ENCODE results near the gene PSMA8.
A peak's percentile ranks its signal among the peaks of the same experiment; 100 is the strongest.
"Not testable (repeated sequence)": the region's sequence is repeated elsewhere in the genome, so short reads cannot be mapped to it uniquely, and the experiment has no call there.

The PSMA8 gene

DNA sequence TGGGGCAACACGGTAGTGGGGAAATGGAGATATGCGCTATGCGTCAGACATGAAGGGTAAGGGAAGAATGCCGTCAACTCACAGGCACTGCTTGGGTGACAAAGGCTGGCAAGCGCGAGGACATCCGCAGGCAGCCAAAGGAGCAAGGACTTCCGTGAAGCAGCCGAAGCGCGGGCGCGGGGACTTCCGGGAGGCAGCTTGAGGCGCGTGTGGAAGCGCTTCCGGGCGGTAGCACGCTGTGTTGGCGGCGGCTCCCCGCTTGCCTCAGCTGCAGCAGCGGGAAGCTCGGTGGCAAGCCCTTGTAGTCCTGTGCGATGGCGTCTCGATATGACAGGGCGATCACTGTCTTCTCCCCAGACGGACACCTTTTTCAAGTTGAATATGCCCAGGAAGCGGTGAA, at the start of gene PSMA8:
PSMA8 (plus strand) TSS at position 218 of the 400 bp plus-strand sequence; CDS start at position 315, 97 bp downstream.
- peak; percentile 30 for DNase-seq (ENCODE audit: low read depth)

DNA sequence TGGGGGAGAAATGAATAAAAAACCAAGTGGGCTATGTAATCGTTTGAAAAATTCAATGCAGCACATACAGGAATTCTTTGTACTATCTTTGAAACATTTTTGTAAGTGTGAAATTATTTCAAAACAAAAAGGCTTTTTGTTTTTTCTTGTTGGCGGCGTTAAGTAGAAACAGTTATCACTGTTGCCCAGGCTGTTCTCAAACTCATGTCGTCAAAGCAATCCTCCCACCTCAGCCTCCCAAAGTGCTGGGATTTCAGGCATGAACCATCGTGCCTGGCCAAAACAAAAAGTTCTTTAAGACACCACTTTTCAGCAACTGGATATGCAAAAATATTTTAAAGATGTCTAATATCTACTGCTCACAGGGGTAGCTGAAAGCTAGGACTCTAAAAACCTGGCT, 48.6 kb upstream of the PSMA8 start:
- no peak for DNase-seq (ENCODE audit: low read depth)

GRCh38 chr18:26086959-26087358, 46.7 kb upstream of the PSMA8 start:
- no peak for DNase-seq (ENCODE audit: low read depth)

GRCh38 chr18:26088487-26088886, 45.2 kb upstream of the PSMA8 start:
- DNase-seq (ENCODE audit: low read depth) = no peak

DNA sequence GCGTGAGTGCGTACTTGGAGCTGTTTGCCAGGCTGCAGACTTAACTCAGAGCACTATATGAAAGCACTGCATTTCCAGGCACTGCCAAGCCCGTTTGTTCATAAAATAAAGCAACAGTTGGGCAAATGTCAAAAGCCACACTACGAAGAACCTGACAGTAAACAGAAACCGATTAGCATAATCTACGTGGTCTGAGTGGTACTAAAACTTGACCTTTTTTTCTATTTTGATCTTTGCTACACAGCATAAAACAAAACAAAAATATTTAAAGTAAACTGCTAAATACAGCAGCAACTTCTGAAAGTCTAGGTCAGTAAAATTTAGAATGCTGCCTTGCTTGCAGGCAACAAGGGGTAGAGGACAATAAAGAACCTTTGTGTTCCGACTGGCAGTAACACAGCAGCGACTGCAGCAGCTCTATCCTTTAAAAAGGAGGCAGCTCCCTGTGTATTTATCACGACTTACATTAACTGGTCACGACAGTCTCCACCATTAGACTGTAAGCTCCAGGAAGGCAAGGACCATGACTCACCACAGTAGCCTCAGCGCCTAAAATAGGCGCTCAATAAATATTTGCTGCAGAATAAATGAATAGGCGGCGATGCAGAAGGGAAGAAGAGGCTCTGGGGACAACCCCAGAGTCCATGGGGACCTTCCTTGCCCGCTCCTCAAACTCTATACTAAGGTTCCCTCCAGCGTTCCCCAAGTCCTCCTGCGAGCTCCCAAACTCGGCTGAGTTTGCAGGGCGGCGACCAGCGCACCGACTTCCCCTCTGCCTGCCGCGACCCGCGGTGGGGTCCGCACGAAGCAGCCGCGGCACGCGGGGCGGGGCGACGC, 44.2 kb upstream of the PSMA8 start:
- DNase-seq (ENCODE audit: low read depth) = no peak

DNA sequence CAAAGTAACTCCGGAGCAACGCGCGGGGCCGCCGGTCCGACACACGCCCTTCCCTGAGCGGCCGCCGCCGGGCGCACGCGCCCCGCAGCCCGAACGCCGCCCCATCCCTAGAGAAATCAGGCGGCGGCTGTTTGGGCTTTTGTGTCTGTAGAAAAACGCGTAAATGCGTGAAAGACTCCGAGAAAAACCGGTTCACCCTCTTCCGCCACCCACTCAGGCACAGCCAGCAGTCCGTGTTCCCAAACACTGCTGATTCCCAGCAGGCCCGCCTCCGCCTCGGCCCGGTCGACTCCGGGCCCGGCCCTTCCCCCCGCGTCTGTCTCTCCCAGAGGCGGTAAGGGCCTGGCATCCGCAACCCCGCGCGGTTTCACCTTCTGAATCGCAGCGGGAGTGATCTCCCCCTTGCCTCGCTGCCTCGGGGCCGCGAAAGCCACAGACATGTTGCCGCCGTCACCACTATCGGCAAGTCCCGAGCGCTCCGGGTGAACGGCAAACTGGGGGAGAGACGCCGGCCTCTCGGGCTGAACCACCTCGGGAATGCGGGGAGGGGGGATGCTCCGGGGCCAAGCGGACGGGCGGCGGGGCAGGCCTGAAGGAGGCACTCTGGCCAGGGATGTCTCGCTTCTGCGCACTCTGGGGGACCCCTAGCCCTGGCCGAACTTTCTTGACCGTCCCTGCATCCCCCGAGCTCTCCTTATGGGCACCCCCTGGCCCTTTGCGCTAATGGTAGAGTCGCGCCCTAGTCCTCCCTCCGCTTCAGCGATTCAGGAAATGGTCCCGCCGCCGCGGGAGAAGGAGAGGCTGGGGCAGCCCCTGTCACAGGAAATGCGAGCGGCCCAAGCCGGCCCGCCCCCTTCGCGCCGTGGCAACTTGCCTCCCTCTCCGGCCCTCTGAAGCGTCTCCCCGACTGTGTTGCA, 43.3 kb upstream of the PSMA8 start, which contains the start of gene SS18:
SS18 (minus strand) TSS at position 484 of the 917 bp plus-strand sequence; CDS start at position 440, 44 bp downstream.
- DNase-seq (ENCODE audit: low read depth) = peak; percentile 82

DNA sequence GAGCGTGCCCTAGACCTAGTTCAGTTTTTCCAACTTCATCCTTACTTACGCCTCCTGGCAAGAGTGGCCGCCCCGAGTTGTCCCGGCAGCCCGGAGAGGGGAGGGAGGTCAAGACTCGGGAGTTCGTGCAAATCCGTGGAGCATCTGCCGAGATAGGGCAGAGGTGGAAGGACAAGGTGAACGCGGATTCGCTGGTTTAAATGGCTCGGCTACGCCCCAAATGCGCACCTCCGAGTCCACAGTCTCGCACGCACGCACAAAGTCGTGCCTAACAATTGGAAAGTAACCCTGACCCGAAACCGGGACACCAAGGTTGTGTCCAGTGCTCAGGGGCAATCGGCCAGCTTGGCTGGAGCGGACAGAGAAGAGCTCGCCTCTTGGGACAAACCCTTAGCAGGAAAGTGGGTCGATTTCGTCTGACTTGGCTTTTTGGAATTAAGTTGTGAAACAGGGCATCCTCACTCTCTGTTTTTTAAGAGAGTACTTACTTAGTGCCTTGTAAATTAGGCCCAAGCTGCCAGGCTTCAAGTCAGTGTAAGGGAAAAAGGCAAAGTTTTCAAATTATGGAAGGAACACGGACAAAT, 42.5 kb upstream of the PSMA8 start:
- DNase-seq (ENCODE audit: low read depth) = no peak

GRCh38 chr18:26096852-26097251, 36.8 kb upstream of the PSMA8 start:
- no peak for DNase-seq (ENCODE audit: low read depth)

DNA sequence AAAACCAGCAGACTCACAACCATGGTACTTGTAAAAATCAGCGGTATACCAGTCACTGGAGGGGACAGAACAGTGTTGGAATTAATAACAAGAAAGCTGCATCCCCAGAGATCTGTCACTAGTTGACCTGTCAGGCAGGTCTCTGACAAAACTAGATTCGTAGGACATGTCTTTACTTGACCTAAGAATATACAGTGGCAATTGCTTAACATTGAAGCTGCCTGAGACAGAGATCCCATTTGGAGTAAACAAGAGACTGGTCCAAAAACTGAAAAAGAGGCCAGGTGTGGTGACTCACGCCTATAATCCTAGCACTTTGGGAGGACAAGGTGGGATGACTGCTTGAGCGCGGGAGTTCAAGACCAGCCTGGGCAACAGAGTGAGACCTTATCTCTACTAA, 36.1 kb upstream of the PSMA8 start:
- DNase-seq (ENCODE audit: low read depth) = no peak

DNA sequence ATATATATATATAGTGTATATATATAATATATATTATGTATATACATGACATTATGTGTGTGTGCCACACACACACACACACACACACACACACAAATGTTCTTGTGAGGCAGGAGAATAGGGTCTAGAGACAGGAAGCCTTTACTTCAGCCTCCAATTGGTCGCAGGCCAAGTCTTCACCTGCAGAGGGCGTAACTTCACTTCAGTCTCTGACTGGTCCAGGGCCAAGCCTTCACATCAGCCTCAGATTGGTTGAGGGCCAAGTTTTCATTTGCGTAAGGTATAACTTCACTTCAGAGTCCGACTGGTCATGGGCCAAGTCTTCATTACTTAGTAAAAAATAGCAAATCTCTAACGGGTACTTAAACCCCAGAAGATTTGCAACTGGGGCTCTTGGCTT, 30.1 kb upstream of the PSMA8 start:
- no peak for DNase-seq (ENCODE audit: low read depth)

GRCh38 chr18:26104035-26104434, 29.6 kb upstream of the PSMA8 start:
- no peak for DNase-seq (ENCODE audit: low read depth)

GRCh38 chr18:26119246-26119645, 14.4 kb upstream of the PSMA8 start:
- no peak for DNase-seq (ENCODE audit: low read depth)

DNA sequence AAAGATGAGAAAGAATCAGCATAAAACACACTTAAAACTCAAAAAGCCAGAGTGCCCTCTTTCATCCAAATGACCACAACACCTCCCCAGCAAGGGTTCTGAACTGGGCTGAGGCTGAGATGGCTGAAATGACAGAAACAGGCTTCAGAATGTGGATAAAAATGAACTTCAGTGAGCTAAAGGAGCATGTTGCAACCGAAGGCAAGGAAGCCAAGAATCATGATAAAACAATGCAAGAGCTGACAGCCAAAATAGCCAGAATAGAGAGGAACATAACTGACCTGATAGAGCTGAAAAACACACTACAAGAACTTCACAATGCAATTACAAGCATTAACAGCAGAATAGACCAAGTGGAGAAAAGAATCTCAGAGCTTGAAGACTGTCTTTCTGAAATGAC, 12.2 kb upstream of the PSMA8 start:
- DNase-seq (ENCODE audit: low read depth) = no peak

GRCh38 chr18:26121994-26122393, 11.7 kb upstream of the PSMA8 start:
- not testable (repeated sequence) for DNase-seq (ENCODE audit: low read depth)

GRCh38 chr18:26127786-26128185, 5.9 kb upstream of the PSMA8 start:
- no peak for DNase-seq (ENCODE audit: low read depth)

- not testable (repeated sequence) for DNase-seq (ENCODE audit: low read depth)
Observed at GRCh38 chr18:26128192-26128591, 5.5 kb upstream of the PSMA8 start.

DNA sequence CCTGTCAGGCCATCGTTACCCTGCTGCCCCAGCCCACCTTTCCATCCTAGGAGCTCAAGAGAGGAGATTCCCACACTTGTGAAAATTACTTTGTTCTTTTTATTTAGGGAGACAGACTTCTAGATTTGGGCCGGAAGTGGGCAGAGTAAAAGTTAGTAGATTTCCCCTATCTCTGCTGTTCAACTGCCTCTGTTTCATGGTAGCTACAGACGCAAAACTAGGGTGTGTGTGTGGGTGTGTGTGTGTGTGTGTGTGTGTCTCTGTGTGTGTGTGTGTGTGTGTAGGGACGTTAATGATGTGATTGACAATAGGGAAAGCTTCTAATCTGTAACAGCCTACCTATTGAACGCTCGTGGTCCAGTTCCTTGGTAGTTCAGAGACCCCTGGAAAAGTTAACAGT, 438 bp downstream of the PSMA8 start:
- no peak for DNase-seq (ENCODE audit: low read depth)

- DNase-seq (ENCODE audit: low read depth) = no peak
Observed at GRCh38 chr18:26135548-26135947, 1.9 kb downstream of the PSMA8 start.

DNA sequence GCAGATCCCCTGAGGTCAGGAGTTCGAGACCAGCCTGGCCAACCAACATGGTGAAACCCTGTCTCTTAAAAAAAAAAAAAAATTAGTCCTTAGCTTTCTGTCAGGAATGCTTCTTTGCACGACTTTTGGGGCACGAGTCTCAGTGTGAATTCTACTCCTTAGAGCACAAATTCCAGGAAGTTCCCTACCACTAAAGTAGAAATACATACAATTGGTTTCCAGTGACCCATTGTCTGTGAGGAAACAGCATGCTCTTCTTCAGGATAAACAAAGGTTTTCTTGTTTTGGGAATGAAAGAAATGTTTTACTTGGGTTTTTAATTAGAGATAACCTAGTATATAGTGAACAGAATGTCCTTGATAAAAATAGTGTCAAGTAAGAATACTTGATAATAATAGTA, 23.7 kb downstream of the PSMA8 start:
- DNase-seq (ENCODE audit: low read depth) = no peak

- DNase-seq (ENCODE audit: low read depth) = no peak
Observed at GRCh38 chr18:26159353-26159752, 25.7 kb downstream of the PSMA8 start.

DNA sequence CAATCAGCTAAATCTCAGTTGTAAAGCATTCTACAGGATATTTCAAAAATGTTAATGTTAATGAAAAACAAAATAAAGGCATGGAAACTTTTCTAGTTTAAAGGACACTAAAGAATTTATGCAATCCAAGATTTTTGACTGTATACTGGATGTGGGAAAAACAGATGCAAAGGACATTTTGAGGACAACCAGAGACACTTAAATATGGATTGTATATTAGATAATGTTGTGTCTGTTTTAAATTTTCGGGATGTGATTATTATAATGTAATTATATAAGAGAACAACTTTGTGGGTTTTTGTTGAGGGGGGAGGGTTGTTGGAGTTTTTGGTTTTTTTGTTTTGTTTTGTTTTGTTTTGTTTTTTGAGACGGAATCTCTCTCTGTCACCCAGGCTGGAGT, 30.9 kb downstream of the PSMA8 start:
- DNase-seq (ENCODE audit: low read depth) = no peak

- DNase-seq (ENCODE audit: low read depth) = not testable (repeated sequence)
Observed at GRCh38 chr18:26167592-26167991, 33.9 kb downstream of the PSMA8 start.

- no peak for DNase-seq (ENCODE audit: low read depth)
Observed at GRCh38 chr18:26175481-26175880, 41.8 kb downstream of the PSMA8 start.
